Tibial nerve (tissue), 4 donors: ENCODE measurements around the gene HOPX.

ENCODE experiments used
- CTCF ChIP-seq, 5 experiments: fragments of 200-600 bp in 3 of 5; fragments of 450-650 bp in 2 of 5; sonication (generic) in 3 of 5; IDR thresholded peaks; one replicate each; pipeline ENCODE4 v1.5.1; 2016 to 2019; ENCODE audit warnings: antibody characterized with exemption in 5 of 5, mild to moderate bottlenecking in 3 of 5, moderate library complexity in 2 of 5
- EP300 ChIP-seq, 2 donors: sonication (generic); formaldehyde crosslinking; IDR thresholded peaks; one replicate each; pipeline ENCODE4 v1.6.1; 2017; ENCODE audit warnings: antibody characterized with exemption in 2 of 2, mild to moderate bottlenecking in 1 of 2
- POLR2A ChIP-seq, 2 donors: fragments of 450-650 bp; IDR thresholded peaks; one replicate each; pipeline ENCODE4 v1.6.1; 2017; ENCODE audit warnings: antibody characterized with exemption in 2 of 2, mild to moderate bottlenecking in 2 of 2, moderate library complexity in 2 of 2

- no peak for TF ChIP-seq CTCF (IDR thresholded peaks at IDR 0.05)
- no peak for TF ChIP-seq EP300 (IDR thresholded peaks at IDR 0.05)
- TF ChIP-seq POLR2A (IDR thresholded peaks at IDR 0.05): no peak
Measured at GRCh38 chr4:56654238-56654632, 26.9 kb downstream of the HOPX start.
